Fibroblast of lung (primary cell): ENCODE data around the gene NUP210L. TPM values are rescaled to one million over a fixed set of nuclear protein-coding genes. Genes with fewer than 3 reads are reported as not detected.

Experiments
- DNase-seq, 2 donors: peaks; one replicate each; pipeline versions ENCODE4 v3.0.0 to v3.0.0-alpha.2; 2010; ENCODE audit warnings: low read depth in 2 of 2
- H2AFZ ChIP-seq: 2 replicates; pipeline ENCODE4 v1.5.1; 2012; ENCODE audit warnings: low read length, control low read depth, inconsistent platforms
- H3K27ac ChIP-seq: 2 replicates; pipeline ENCODE4 v1.5.1; 2011; ENCODE audit warnings: low read length, control low read depth; ENCODE audit not compliant: insufficient read depth
- H3K27me3 ChIP-seq: 2 replicates; pipeline ENCODE4 v1.5.1; 2011; ENCODE audit warnings: mild to moderate bottlenecking, low read length; ENCODE audit not compliant: control insufficient read depth, insufficient read depth
- H3K36me3 ChIP-seq: 2 replicates; pipeline ENCODE4 v1.5.1; 2011; ENCODE audit warnings: low read length; ENCODE audit not compliant: control insufficient read depth, insufficient read depth
- H3K4me1 ChIP-seq: 2 replicates; pipeline ENCODE4 v1.5.1; 2011; ENCODE audit warnings: low read length; ENCODE audit not compliant: control insufficient read depth, insufficient read depth; ENCODE audit errors: extremely low read depth
- H3K4me2 ChIP-seq: 2 replicates; pipeline ENCODE4 v1.5.1; 2011; ENCODE audit warnings: low read length, control low read depth; ENCODE audit not compliant: insufficient read depth; ENCODE audit errors: extremely low read depth
- H3K4me3 ChIP-seq, 4 experiments: fragments of 200-600 bp in 1 of 4; sonication (generic) in 1 of 4; replicated peaks in 1 of 4; 2 replicates each; pipeline ENCODE4 v1.5.1; 2011 to 2016; ENCODE audit warnings: low read length in 4 of 4, low read depth in 3 of 4, mild to moderate bottlenecking in 3 of 4, control low read depth in 2 of 4, inconsistent platforms in 1 of 4, mixed read lengths in 1 of 4; ENCODE audit not compliant: insufficient read depth in 1 of 4; ENCODE audit errors: control extremely low read depth in 1 of 4
- H3K79me2 ChIP-seq: 2 replicates; pipeline ENCODE4 v1.5.1; 2012; ENCODE audit warnings: mild to moderate bottlenecking, low read length, inconsistent platforms; ENCODE audit not compliant: control insufficient read depth, insufficient read depth
- H3K9ac ChIP-seq: 2 replicates; pipeline ENCODE4 v1.5.1; 2011; ENCODE audit warnings: mild to moderate bottlenecking, low read length, control low read depth; ENCODE audit not compliant: insufficient read depth
- H3K9me3 ChIP-seq: 2 replicates; pipeline ENCODE4 v1.5.1; 2012; ENCODE audit warnings: low read depth, low read length; ENCODE audit not compliant: control insufficient read depth, insufficient read depth
- H4K20me1 ChIP-seq: 2 replicates; pipeline ENCODE4 v1.5.1; 2011; ENCODE audit warnings: low read length; ENCODE audit not compliant: control insufficient read depth, insufficient read depth; ENCODE audit errors: extremely low read depth
- CTCF ChIP-seq, 2 donors: IDR thresholded peaks in 1 of 2; conservative IDR thresholded peaks in 1 of 2; 1 replicate in 1 of 2; 2 replicates in 1 of 2; pipeline ENCODE4 v1.5.1; 2011 to 2012; ENCODE audit warnings: low read length in 2 of 2, control low read depth in 1 of 2, inconsistent platforms in 1 of 2, low read depth in 1 of 2, mild to moderate bottlenecking in 1 of 2
- EZH2 ChIP-seq: IDR thresholded peaks from 2 replicates; pipeline ENCODE4 v1.5.1; 2012; ENCODE audit warnings: low read length, control low read depth, mild to moderate bottlenecking; ENCODE audit errors: missing control alignments
- polyA plus RNA-seq, 2 donors: library from polyadenylated mRNA; depleted of rRNA in 1 of 2; stranded (reverse) in 1 of 2; unstranded in 1 of 2; fragments of >200 nt; gene quantifications; 2 replicates each; pipeline ENCODE4 v1.2.1, GENCODE V29; 2011 to 2012; ENCODE audit warnings: missing spikeins in 1 of 2
- total RNA-seq: library from RNA; depleted of rRNA; stranded (reverse); fragments of >200 nt; gene quantifications from 2 replicates; pipeline ENCODE4 v1.2.1, GENCODE V29; 2014

Gene NUP210L
- total and polyA plus RNA-seq, 2 donors (not counting 1 experiment from before 2014, with no cell fraction given), result 0.08 to 0.17 TPM

- Histone ChIP-seq H3K27ac (peak within 1 kb of the TSS; percentile 91), H2AFZ (peak within 1 kb of the TSS; percentile 75), H4K20me1 (no peaks in the 10 kb centered on the region), H3K36me3 (peaks cover 4% of the 10 kb centered on the region), H3K9ac (peak within 1 kb of the TSS; percentile 88), H3K79me2 (peaks cover 12% of the 10 kb centered on the region), H3K4me1 (peaks cover 20% of the 10 kb centered on the region), H3K4me2 (peak within 1 kb of the TSS; percentile 99), H3K4me3 (peak within 1 kb of the TSS; percentile 72 to 88 (median 78)), H3K9me3 (no peaks in the 10 kb centered on the region), H3K27me3 (no peaks in the 10 kb centered on the region)
- TF ChIP-seq CTCF (conservative IDR thresholded peaks at IDR 0.05 in 1 of 2, IDR thresholded peaks at IDR 0.05 in 1 of 2; ENCODE audit: low read depth in 1 of 2, low read length in 2 of 2), result no peak
- TF ChIP-seq EZH2, result no peak
- DNase-seq, result peak; percentile 95 to 96
Observed at GRCh38 chr1:153963030-153963849, 191.6 kb downstream of the NUP210L start, which contains the start of gene SLC39A1. SLC39A1 (minus strand) TSS chr1:153963537; CDS start chr1:153962715, 822 bp downstream.

- H3K9ac ChIP-seq, result peak overlapping the region; percentile 88
- H3K9me3 ChIP-seq, result no peaks in the 10 kb centered on the region
- H3K4me2 ChIP-seq, result peak overlapping the region; percentile 68
- TF ChIP-seq CTCF (conservative IDR thresholded peaks at IDR 0.05 in 1 of 2, IDR thresholded peaks at IDR 0.05 in 1 of 2; ENCODE audit: low read depth in 1 of 2, low read length in 2 of 2) (no peak), EZH2 (no peak)
- peak overlapping the region; percentile 91 for H3K27ac ChIP-seq
- H2AFZ ChIP-seq, result no peak overlapping the region
- H3K4me1 ChIP-seq, result peaks cover 20% of the 10 kb centered on the region
- H3K27me3 ChIP-seq, result no peaks in the 10 kb centered on the region
- H3K4me3 ChIP-seq, result peak overlapping the region; percentile 72 to 88 (median 78)
- peaks cover 4% of the 10 kb centered on the region for H3K36me3 ChIP-seq
- peak; percentile 56 to 70 for DNase-seq
- no peaks in the 10 kb centered on the region for H4K20me1 ChIP-seq
- peaks cover 19% of the 10 kb centered on the region for H3K79me2 ChIP-seq
Observed at GRCh38 chr1:153962088-153963029, 192.5 kb downstream of the NUP210L start.

- H3K79me2 ChIP-seq, result peaks cover 28% of the 10 kb centered on the region
- H3K9me3 ChIP-seq, result no peaks in the 10 kb centered on the region
- no peak overlapping the region for H2AFZ ChIP-seq
- H3K4me1 ChIP-seq, result peaks cover 18% of the 10 kb centered on the region
- TF ChIP-seq CTCF (conservative IDR thresholded peaks at IDR 0.05 in 1 of 2, IDR thresholded peaks at IDR 0.05 in 1 of 2; ENCODE audit: low read depth in 1 of 2, low read length in 2 of 2) (no peak), EZH2 (no peak)
- H3K4me2 ChIP-seq, result peak overlapping the region; percentile 68
- H4K20me1 ChIP-seq, result no peaks in the 10 kb centered on the region
- peaks cover 4% of the 10 kb centered on the region for H3K36me3 ChIP-seq
- no peak overlapping the region for H3K27ac ChIP-seq
- H3K27me3 ChIP-seq, result no peaks in the 10 kb centered on the region
- no peak for DNase-seq
- peak overlapping the region in 2 of 4 experiments; percentile 72 to 82 for H3K4me3 ChIP-seq
- H3K9ac ChIP-seq, result no peak overlapping the region
Observed at GRCh38 chr1:153961421-153961820, 193.5 kb downstream of the NUP210L start.
